ENCODE data around the gene RBM20. TPM values are rescaled to one million over a fixed set of nuclear protein-coding genes. Genes with fewer than 3 reads are reported as not detected.
A peak's percentile ranks its signal among the peaks of the same experiment; 100 is the strongest.

The RBM20 gene
- total and polyA plus RNA-seq, 2 experiments from 2014 or later = 3.7 to 4.0 TPM

DNA sequence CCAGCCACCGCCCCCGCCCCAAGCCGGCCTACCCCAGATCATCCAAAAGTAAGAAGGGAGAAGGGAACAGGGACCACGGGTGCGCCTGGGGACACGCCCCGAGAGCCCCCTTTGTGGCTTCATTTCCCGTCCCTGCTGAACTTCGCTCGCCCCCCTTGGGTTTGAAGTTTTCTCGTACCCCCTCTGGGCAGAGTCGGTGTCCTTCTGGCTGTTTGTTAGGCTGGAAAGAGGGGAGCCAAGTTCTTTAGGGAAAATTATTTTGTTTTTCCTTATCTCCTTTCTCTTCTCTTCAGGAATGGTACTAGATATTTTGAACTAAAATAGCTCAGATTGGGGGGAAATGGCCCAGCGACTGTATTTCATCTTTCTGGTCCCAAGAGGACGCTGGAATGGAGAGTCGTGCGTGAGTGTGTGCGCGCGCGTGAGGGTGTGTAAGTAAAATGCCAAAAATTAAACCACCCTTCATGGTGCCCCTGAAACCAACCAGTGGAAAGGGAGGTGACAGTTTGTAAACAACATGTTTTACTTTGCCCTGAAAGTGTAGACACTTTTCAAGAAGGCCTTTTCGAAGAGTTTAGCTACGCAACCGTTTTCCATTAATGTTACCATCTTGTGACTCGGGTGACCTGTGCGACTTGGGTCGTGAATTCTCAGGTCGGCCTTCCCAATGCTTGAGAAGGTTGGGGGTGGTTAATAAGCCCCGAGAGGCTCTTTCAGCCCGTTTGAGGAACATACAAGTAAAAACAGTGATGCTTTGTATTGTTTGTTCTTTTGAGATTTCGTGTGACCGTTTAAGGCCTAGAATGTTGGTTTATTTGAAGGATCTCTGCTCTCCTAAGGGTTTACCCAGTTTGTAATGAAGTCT, 694 bp downstream of the RBM20 start:
- Histone ChIP-seq H3K79me2 (no peaks in the 10 kb centered on the region), H3K36me3 (replicated peaks; ENCODE audit: insufficient read depth, low read depth) (no peaks in the 10 kb centered on the region), H4K20me1 (ENCODE audit: insufficient read depth, poor library complexity, severe bottlenecking) (no peaks in the 10 kb centered on the region), H3K4me2 (peak overlapping the region; percentile 96), H3K9me3 (ENCODE audit: low read depth) (no peaks in the 10 kb centered on the region), H3K27me3 (peaks cover 58% of the 10 kb centered on the region), H3K4me1 (ENCODE audit: insufficient read depth) (peaks cover 16% of the 10 kb centered on the region), H3K27ac (no peak overlapping the region), H2AFZ (peak overlapping the region; percentile 58), H3K9me2 (replicated peaks; ENCODE audit: insufficient read depth) (no peaks in the 10 kb centered on the region), H3K4me3 (peak overlapping the region; percentile 31)
- TF ChIP-seq EZH2 (IDR thresholded peaks at IDR 0.05; ENCODE audit: borderline replicate concordance) (peak; percentile 33), EZH2phosphoT487 (IDR thresholded peaks at IDR 0.05; ENCODE audit: low read depth, severe bottlenecking, unreplicated experiment) (no peak)
- TF ChIP-seq, protein P1, sequence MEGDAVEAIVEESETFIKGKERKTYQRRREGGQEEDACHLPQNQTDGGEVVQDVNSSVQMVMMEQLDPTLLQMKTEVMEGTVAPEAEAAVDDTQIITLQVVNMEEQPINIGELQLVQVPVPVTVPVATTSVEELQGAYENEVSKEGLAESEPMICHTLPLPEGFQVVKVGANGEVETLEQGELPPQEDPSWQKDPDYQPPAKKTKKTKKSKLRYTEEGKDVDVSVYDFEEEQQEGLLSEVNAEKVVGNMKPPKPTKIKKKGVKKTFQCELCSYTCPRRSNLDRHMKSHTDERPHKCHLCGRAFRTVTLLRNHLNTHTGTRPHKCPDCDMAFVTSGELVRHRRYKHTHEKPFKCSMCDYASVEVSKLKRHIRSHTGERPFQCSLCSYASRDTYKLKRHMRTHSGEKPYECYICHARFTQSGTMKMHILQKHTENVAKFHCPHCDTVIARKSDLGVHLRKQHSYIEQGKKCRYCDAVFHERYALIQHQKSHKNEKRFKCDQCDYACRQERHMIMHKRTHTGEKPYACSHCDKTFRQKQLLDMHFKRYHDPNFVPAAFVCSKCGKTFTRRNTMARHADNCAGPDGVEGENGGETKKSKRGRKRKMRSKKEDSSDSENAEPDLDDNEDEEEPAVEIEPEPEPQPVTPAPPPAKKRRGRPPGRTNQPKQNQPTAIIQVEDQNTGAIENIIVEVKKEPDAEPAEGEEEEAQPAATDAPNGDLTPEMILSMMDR (IDR thresholded peaks at IDR 0.05; ENCODE audit: poor library complexity) = no peak
- WGBS (ENCODE audit: low lambda C conversion rate, missing lambda C conversion rate) = 24% methylated on average over 28 of the region's 31 CpGs
- DNase-seq (ENCODE audit: low spot score) = no peak

GRCh38 chr10:110646417-110647135, 2.4 kb downstream of the RBM20 start:
- Histone ChIP-seq H3K36me3 (replicated peaks; ENCODE audit: insufficient read depth, low read depth) (no peaks in the 10 kb centered on the region), H3K27ac (no peak overlapping the region), H3K4me2 (no peak overlapping the region), H4K20me1 (ENCODE audit: insufficient read depth, poor library complexity, severe bottlenecking) (no peaks in the 10 kb centered on the region), H3K4me3 (no peak overlapping the region), H3K9me2 (replicated peaks; ENCODE audit: insufficient read depth) (no peaks in the 10 kb centered on the region), H3K27me3 (peaks cover 59% of the 10 kb centered on the region), H2AFZ (no peak overlapping the region), H3K4me1 (ENCODE audit: insufficient read depth) (peaks cover 12% of the 10 kb centered on the region), H3K9me3 (ENCODE audit: low read depth) (no peaks in the 10 kb centered on the region), H3K79me2 (no peaks in the 10 kb centered on the region)
- whole genome bisulfite sequencing (ENCODE audit: low lambda C conversion rate, missing lambda C conversion rate) = 77% methylated on average over 13 of the region's 13 CpGs
- no peak for DNase-seq (ENCODE audit: low spot score)
- TF ChIP-seq, protein P1 (IDR thresholded peaks at IDR 0.05; ENCODE audit: poor library complexity) = no peak
- no peak for TF ChIP-seq EZH2 (IDR thresholded peaks at IDR 0.05; ENCODE audit: borderline replicate concordance)
- TF ChIP-seq EZH2phosphoT487 (IDR thresholded peaks at IDR 0.05; ENCODE audit: low read depth, severe bottlenecking, unreplicated experiment) = no peak

- 64% methylated on average over 3 of the region's 3 CpGs for WGBS (ENCODE audit: low lambda C conversion rate, missing lambda C conversion rate)
- Histone ChIP-seq H2AFZ (no peak overlapping the region), H4K20me1 (ENCODE audit: insufficient read depth, poor library complexity, severe bottlenecking) (no peaks in the 10 kb centered on the region), H3K9me2 (replicated peaks; ENCODE audit: insufficient read depth) (no peaks in the 10 kb centered on the region), H3K79me2 (no peaks in the 10 kb centered on the region), H3K4me2 (no peak overlapping the region), H3K4me1 (ENCODE audit: insufficient read depth) (peaks cover 12% of the 10 kb centered on the region), H3K27ac (no peak overlapping the region), H3K9me3 (ENCODE audit: low read depth) (no peaks in the 10 kb centered on the region), H3K27me3 (peaks cover 54% of the 10 kb centered on the region), H3K4me3 (no peak overlapping the region), H3K36me3 (replicated peaks; ENCODE audit: insufficient read depth, low read depth) (no peaks in the 10 kb centered on the region)
- TF ChIP-seq, protein P1 (IDR thresholded peaks at IDR 0.05; ENCODE audit: poor library complexity) = no peak
- TF ChIP-seq EZH2 (IDR thresholded peaks at IDR 0.05; ENCODE audit: borderline replicate concordance) (no peak), EZH2phosphoT487 (IDR thresholded peaks at IDR 0.05; ENCODE audit: low read depth, severe bottlenecking, unreplicated experiment) (no peak)
- no peak for DNase-seq (ENCODE audit: low spot score)
Measured at GRCh38 chr10:110647136-110647430, 2.9 kb downstream of the RBM20 start.

All from hepatocyte (in vitro differentiated cells).